ENCODE results near the gene COL28A1.
A peak's percentile ranks its signal among the peaks of the same experiment; 100 is the strongest.

Gene COL28A1

DNA sequence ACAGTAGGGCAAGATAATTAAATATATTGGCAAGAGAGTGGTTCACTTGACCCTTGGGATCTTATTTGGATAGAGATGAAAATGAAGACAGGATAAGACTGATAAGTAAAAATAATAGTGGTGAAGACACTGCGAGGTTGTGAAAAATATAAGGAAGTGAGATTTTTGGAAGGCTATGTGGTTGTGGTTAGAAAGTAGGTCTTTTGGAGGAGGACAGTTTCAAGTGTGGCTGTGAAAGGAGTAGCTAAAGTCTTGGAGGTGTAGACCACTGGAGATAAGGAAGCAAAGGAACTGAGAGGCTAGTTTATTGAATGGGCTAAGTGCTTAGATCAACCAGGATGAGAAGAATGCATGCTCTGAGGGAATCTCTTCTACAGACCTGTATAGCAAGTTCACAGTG is 42.2 kb upstream of the COL28A1 start:
- no peak overlapping the region for H3K4me3 ChIP-seq (ENCODE audit: low read depth, low read length)
- TF ChIP-seq, protein P1, sequence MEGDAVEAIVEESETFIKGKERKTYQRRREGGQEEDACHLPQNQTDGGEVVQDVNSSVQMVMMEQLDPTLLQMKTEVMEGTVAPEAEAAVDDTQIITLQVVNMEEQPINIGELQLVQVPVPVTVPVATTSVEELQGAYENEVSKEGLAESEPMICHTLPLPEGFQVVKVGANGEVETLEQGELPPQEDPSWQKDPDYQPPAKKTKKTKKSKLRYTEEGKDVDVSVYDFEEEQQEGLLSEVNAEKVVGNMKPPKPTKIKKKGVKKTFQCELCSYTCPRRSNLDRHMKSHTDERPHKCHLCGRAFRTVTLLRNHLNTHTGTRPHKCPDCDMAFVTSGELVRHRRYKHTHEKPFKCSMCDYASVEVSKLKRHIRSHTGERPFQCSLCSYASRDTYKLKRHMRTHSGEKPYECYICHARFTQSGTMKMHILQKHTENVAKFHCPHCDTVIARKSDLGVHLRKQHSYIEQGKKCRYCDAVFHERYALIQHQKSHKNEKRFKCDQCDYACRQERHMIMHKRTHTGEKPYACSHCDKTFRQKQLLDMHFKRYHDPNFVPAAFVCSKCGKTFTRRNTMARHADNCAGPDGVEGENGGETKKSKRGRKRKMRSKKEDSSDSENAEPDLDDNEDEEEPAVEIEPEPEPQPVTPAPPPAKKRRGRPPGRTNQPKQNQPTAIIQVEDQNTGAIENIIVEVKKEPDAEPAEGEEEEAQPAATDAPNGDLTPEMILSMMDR (IDR thresholded peaks at IDR 0.05; ENCODE audit: low read depth, low read length, missing control alignments), result no peak
- no peak for DNase-seq (ENCODE audit: low read depth)
- in situ Hi-C loops (cut with HindIII; ENCODE audit: low sequenced_read_pairs), result no loop called here

DNA sequence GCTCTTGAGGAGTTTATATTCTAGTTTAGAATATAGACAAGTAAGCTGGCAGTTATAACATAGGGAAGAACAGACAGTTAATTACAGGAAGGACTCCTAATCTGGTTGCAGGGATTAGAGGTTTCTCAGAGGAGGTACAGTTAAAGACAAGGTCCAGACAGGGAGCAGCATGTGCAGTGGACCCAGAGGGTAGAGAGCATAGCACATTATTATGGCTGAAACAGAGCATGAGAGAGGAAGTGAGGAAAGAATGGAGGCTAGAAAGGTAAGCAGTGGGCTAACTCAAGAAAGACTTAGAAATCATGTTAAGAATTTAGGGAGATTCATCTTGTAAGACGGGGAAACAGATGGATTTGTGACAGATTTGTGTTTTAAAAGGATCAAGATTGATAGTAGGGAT is 40.7 kb upstream of the COL28A1 start:
- no peak for DNase-seq (ENCODE audit: low read depth)
- TF ChIP-seq, protein P1 (IDR thresholded peaks at IDR 0.05; ENCODE audit: low read depth, low read length, missing control alignments), result no peak
- H3K4me3 ChIP-seq (ENCODE audit: low read depth, low read length), result no peak overlapping the region
- in situ Hi-C loops (cut with HindIII; ENCODE audit: low sequenced_read_pairs), result no loop called here

DNA sequence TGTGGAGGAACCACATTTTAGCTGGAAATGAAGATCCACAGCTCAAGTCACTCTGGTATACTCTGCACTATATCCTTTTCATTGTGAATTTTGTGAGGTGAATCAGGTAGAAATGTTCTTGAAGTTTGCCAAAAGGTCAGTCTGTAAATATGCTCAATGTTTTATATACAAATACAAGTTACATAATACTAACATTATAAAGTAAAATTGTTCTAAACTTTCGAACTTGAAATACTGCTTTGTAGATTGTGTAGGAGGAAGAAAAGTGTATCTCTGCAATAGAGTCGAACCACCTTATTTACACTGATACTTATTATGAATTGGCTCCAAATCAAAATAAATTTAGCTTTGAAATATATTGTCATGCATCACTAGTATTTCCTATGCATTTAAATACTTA is 38.0 kb upstream of the COL28A1 start:
- TF ChIP-seq, protein P1 (IDR thresholded peaks at IDR 0.05; ENCODE audit: low read depth, low read length, missing control alignments), result no peak
- H3K4me3 ChIP-seq (ENCODE audit: low read depth, low read length), result no peak overlapping the region
- in situ Hi-C loops (cut with HindIII; ENCODE audit: low sequenced_read_pairs), result no loop called here
- DNase-seq (ENCODE audit: low read depth), result no peak

DNA sequence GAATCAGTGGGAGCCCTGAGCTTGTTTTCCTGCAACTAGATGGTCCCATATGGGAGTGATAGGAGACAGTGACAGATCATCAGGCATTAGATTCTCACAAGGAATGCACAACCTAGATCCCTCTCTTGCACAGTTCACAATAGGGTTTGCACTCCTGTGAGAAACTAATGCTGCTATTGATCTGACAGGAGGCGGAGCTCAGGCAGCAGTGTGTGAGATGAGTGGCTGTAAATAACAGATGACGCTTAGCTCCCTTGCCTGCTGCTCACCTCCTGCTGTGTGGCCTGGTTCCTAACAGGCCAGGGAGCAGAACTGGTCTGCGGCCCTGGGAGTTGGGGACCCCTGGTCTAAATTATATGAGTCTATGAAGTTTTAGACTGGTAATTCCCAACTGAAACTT is 34.9 kb upstream of the COL28A1 start:
- no peak overlapping the region for H3K4me3 ChIP-seq (ENCODE audit: low read depth, low read length)
- no peak for DNase-seq (ENCODE audit: low read depth)
- TF ChIP-seq, protein P1 (IDR thresholded peaks at IDR 0.05; ENCODE audit: low read depth, low read length, missing control alignments), result no peak
- in situ Hi-C loops (cut with HindIII; ENCODE audit: low sequenced_read_pairs), result no loop called here

DNA sequence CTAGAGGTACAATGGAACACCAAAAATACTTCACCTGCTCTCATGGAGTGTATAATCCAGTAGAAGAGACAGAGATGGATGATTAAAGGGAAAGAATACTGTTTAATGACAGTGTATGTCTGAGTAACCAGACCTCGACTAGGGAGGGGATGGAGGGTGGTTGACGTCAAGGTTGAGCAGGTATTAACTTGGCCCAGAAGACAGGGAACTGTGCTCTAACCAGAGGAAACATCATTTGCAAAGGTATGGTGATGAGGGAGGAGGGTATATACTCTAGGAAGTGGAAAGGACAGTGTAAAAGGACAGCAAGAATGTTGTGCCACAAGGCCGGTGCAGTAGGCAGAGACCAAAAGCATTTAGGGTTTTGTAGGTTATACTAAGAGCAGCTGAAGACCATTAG is 33.9 kb upstream of the COL28A1 start:
- DNase-seq (ENCODE audit: low read depth), result no peak
- TF ChIP-seq, protein P1 (IDR thresholded peaks at IDR 0.05; ENCODE audit: low read depth, low read length, missing control alignments), result no peak
- no peak overlapping the region for H3K4me3 ChIP-seq (ENCODE audit: low read depth, low read length)
- in situ Hi-C loops (cut with HindIII; ENCODE audit: low sequenced_read_pairs), result no loop called here

DNA sequence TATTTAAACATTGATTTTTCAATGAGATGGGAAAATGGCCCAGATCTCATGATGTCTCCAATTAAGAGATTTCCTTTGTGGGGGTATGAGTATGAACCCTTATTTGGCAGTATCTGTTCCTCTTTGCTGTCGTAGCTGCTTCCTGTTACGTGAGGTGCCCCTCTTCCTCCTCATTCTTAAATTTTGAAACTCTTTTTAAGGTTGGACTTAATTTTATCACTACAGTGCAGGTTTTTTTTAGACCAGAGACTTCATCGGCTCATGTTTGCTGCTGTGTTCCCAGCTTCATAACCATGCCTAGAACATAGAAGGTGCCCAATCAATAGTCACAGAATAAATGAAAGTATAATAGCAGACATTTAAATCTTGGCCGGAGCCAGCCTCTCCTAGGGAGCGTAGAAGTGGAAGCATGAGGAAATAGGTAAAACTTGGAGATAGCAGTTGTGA is 33.4 kb upstream of the COL28A1 start:
- TF ChIP-seq, protein P1 (IDR thresholded peaks at IDR 0.05; ENCODE audit: low read depth, low read length, missing control alignments), result no peak
- in situ Hi-C loops (cut with HindIII; ENCODE audit: low sequenced_read_pairs), result no loop called here
- DNase-seq (ENCODE audit: low read depth), result no peak
- no peak overlapping the region for H3K4me3 ChIP-seq (ENCODE audit: low read depth, low read length)

DNA sequence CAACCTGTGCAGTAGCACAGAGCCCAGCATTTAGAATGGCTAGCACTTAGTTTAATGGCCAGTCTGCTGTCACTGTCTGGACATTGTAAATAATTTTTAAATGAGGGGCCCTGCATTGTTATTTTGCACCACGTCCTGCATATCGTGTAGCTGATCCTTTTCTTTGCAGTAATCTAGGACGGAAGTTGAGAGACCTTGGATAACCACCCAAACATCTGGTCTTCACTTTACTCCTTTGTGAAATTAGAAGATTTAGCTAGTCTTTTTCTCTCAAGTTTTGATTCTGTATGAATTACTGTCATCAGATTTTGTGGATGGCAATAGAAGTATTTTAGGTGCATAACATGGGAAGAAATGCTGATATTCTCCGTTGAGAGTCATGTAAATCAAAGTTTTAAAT is 32.9 kb upstream of the COL28A1 start:
- in situ Hi-C loops (cut with HindIII; ENCODE audit: low sequenced_read_pairs), result no loop called here
- H3K4me3 ChIP-seq (ENCODE audit: low read depth, low read length), result peak overlapping the region; percentile 62
- DNase-seq (ENCODE audit: low read depth), result no peak
- TF ChIP-seq, protein P1 (IDR thresholded peaks at IDR 0.05; ENCODE audit: low read depth, low read length, missing control alignments), result no peak

Data from astrocyte of the cerebellum (primary cell).